ENCODE measurements around the gene UTP4. TPM values are rescaled to one million over a fixed set of nuclear protein-coding genes. Genes with fewer than 3 reads are reported as not detected.
"Not testable (repeated sequence)": the region's sequence is repeated elsewhere in the genome, so short reads cannot be mapped to it uniquely, and the experiment has no call there.

UTP4 gene
- polyA plus RNA-seq, 5 donors: 42.8 to 47.6 (median 46.4) TPM

DNA sequence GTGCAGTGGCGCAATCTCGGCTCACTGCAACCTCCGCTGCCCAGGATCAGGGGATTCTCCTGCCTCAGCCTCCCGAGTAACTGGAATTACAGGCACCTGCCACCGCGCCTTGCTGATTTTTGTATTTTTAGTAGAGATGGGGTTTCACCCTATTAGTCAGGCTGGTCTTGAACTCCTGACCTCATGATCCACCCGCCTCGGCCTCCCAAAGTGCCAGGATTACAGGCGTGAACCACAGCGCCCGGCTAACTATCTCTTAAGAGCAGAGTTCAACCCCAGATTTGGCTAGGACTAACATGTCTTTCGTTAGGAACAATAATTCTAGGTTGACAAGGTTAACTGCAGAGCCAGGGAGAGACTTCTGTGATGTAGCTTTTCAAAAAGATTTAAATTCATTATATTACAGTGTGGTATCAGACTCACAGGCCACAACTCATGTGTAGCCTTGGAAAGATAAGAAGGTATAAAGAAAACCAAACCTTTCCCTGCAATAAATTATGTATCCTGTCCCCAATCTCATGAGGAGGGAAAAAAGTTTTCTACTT, 4.4 kb upstream of the UTP4 start:
- DNase-seq: no peak

DNA sequence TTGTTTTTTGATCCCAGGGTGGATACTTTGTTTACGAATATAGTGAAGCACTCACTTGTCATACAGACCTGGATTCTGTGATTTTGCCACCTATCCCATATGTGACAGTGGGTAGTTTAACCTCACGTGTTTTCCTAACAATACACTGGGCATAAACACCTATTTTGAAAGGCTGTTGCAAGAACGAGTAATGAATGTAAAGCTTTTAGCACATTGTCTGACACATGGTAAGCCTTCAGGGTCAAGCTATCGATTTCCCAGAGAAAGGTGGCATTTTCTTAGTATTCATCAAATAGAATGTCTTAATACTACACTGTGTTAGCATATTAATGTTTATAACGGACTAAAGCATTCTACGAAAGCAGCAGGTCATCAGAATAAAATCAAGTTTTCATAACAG, 2.0 kb upstream of the UTP4 start:
- DNase-seq: no peak

DNA sequence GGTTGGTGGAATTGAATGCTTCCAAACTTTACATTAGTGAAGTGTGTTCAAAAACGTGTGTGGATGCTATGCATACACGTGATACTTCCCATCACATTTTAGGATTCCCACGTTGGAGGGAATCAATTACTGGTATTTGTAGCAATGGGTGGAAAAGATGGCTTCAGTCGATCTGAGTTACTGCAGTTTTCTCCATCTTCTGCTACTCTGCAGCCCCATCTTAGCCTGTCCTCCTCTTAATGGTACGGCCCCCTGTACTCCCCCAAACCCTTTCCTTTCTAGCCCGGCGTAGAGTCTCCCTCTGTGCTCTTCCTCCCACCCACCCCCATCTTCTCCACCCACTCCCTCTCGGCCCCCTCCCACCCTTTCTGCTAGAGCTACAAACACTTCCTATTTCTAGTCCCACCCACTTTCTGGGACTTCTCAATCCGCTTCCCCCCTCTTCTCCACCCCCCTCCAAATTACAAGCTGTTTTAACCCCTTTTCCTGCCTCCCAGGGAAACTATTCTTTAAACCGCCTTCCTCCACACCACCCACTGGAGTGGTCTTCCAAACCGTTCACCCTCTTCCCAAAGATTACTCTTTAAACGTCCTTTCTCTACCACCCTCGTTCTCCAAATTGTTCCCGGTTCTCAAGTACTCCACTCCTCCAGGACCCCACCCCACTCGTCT, 1.1 kb upstream of the UTP4 start:
- DNase-seq: peak in 1 of 2 donors; percentile 25

DNA sequence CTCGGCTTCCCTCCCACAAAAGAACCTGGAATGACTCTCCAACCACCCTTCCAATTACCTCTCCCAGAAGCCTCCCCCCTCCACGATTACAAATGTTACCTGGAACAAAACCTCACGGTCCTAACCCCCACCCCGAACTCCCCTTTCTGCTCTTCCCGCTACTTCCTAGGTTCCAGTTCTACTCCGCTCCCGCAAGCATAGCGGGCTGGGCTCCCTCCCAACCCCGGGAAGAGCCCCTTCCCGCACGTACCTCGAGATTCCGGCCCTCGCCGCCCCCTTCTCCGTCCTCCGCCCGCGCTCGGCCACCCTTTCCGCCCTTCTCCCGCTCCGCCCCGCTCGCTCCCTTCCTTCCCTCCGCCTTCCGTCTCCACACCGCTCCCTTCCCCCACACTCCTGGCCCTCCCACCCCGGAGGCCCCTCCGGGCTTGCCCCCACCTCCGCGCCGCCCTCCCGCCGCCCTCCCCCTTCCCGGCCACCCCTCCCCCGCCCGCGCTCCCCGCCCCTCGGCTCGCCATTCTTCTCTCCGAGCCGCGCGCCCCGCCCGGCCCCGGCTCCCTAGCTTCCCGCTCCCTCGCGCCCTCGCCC, 518 bp upstream of the UTP4 start:
- DNase-seq: peak; percentile 77 to 78

DNA sequence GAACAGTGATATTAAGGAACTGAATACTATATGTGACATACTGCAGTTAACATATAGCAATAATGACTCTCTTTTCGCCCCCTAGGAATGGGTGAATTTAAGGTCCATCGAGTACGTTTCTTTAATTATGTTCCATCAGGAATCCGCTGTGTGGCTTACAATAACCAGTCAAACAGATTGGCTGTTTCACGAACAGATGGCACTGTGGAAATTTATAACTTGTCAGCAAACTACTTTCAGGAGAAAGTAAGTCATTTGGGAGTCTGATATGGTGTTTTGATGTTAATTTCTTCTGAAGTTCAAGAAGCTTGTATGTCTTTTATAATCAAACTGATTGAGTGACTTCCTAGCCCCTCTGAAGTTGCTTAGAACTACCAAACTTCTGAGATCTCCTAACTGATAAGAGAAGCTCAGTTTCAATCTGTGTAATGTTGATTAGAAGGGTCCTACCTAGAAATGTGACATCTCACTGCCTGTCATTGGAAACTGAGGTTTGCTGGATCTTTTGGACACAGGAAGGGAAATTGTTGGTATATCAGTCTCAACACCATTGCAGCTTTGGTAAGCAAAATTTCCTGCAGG, 1.0 kb downstream of the UTP4 start:
- DNase-seq: no peak

DNA sequence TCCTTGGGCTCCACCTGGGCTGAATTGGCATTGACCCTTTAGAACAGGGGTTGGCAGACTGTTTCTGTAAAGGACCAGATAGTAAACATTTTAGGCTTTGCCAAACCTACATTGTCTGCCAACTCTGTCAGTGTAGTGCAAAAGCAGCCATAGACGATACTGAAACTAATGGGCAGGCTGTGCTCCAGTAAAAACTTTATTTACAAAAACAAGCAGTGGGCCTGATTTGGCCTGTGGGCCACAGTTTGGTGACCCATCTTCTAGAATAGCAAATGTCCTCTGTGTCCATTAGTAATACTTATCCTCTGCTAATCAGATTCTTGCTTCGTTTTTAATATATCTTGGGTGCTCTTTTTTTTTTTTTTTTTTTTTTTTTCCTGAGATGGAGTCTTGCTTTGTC, 6.2 kb downstream of the UTP4 start:
- DNase-seq: no peak

DNA sequence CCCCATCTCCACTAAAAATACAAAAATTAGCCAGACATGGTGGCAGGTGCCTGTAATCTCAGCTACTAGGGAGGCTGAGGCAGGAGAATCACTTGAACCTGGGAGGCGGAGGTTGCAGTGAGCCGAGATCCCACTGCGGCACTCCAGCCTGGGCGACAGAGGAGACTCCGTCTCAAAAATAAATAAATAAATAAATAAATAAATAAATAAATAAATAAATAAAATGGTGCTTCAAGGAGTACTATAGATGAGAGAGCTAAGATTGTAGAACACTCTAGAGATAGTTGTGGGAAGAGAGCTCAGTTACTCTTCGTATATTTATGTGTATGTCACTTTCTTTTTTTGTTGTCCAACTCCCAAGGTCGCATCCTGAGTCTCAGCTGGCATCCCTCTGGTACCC, 7.0 kb downstream of the UTP4 start:
- not testable (repeated sequence) for DNase-seq

DNA sequence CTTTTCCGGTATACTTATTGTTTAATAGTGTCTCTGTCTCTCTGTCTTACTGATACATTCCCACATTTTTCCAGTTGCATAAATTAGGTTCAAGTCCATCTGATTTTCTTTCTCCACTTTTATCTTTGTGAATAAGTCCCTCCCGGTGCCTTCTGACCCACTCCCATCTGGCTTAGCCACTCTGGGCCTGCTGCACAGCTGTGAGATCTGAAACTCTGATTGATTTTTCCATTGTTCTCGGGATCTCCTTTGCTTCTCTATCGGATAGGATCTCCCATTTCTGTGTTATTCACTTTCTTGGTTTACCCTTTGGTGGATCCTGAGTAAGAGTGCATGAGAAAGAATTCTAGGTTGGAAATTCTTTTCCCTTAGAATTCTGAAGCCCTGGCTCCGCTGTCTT, 8.6 kb downstream of the UTP4 start:
- DNase-seq: no peak

DNA sequence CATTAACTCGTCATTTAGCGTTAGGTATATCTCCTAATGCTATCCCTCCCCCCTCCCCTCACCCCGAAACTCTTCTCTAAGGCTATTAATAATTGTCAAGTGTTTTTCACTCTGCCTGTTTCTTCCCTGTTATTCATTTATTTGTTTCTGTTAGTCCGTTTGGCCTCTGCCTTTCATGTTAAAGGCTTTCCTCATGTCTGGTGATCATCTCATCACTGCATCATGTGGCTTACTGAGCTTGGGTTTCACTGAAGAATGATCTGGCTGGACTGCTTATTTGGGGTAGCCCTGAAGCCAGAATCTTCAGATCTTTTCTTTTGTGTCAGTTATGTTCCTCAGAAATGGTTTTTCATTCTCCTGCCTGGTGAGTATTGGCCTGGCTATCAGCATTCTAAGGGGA, 9.5 kb downstream of the UTP4 start:
- no peak for DNase-seq

DNA sequence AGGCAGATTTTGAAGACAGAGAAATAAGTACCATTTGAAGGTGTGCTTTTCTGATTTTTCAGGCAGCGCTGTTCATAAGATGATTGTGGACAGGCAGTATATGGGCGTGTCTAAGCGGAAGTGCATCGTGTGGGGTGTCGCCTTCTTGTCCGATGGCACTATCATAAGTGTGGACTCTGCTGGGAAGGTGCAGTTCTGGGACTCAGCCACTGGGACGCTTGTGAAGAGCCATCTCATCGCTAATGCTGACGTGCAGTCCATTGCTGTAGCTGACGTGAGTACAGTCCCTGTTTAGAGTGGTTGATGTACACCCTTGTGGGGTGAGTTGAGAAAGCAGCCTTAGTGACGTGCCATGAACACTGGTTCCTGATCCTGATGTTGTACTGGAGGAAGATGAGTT, 10.7 kb downstream of the UTP4 start:
- DNase-seq: no peak

DNA sequence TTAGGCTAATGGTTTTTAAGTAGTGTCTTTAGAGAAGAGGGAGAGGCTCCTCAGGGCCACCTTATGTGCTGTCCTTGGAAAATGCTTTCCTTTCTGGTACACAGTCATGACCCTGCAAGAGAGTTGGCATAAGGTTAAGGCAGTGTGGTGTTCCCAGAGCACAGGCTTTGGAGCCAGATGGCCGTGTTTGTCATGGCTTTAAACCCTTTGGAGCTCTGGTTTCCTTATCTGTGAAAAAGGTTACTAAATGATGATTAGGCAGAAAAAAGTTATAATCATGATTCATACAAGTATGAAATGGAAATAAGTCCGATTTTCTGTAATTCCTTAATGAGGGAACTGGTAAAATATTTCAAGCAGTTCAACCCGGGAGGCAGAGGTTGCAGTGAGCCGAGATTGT, 13.2 kb downstream of the UTP4 start:
- no peak for DNase-seq

DNA sequence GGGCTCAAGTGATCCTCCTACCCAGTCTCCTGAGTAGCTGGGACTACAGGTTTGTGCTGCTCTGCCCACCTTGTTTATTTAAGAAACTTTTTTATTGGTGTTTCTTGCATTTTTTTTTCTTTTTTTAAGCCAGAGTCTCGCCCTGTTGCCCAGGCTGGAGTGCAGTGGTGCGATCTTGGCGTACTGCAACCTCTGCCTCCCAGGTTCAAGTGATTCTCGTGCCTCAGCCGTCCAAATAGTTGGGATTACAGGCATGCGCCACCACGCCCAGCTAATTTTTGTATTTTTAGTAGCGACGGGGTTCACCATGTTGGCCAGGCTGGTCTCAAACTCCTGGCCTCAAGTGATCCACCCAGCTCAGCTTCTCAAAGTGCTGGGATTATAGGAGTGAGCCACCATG, 17.2 kb downstream of the UTP4 start:
- not testable (repeated sequence) for DNase-seq

DNA sequence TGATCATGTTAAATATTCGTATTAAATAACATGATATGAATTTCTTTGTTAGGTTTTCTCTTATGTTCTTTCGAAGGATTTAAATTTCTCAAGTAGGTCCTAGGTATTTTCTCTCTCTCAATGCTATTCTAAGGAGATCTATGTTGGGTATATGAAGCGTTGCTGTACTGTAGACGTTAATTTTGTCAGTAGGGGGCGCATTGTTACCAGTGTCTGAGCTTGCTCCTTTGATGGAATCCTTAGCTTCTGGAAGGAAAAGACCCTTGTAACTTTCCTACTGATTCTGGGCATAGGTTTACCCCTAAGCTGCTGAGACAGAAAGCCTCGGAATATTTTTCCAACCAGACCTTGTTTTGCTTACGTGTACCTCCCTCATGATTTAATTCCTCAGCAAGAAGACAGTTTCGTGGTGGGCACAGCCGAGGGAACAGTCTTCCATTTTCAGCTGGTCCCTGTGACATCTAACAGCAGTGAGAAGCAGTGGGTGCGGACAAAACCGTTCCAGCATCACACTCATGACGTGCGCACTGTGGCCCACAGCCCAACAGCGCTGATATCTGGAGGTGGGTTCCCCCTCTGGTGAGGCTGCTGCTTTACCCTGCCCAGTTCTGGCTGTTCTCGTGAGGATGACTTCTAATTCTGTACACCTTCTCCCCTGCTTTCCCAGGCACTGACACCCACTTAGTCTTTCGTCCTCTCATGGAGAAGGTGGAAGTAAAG, 17.9 kb downstream of the UTP4 start:
- DNase-seq: peak; percentile 63 to 82

DNA sequence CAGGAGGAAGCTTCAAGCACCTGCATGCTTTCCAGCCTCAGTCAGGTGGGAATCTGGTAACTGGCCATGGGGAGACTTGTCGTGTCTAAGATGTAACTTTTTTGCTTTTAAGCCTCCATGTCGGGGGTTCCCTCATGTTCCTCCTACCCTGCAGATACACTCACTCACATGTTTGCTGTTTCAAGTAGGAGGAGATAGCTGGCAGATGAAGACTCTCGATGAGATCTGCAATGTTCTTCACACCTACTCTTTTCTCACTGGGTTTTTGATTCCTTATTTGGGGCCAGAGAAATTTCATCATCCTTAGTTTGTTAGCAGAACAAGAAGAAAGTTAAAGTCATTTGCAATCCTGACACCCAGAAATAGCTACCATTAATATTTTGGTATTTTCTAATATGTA, 24.7 kb downstream of the UTP4 start:
- DNase-seq: no peak

DNA sequence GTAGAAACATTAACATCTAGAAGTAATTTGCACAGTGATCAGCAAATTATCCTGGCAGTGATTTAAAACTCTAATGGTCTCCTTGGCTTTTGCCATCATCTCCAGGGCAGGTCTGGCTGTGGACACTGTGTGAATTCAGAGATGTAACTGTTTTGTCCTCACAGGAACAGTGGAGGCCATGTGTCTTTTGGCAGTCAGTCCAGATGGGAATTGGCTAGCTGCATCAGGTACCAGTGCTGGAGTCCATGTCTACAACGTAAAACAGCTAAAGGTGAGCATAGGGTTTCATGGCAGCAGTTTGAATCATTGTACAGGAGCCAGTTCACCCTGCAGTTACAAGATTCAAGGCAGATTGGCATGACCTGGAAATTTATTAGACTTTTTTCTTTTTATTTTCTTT, 27.7 kb downstream of the UTP4 start:
- no peak for DNase-seq

DNA sequence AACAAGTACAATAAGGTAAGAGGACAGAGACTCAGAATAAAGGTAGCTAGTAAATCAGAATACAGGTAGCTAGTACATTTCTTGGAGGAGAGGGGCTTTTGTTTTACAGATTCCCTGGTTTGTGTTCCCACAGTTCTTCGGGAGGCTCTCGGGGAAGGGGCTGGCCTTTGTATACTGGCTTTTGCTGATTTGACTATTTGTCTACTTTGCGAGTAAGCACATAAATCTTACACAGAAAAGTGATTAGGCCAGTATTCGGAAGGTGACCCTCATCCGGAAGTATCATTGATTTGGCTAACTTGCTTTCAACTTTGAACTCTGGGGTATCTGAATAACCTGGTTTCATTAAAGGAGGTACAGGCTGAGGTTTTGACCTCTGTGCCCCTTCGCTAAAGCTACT, 33.1 kb downstream of the UTP4 start:
- no peak for DNase-seq

DNA sequence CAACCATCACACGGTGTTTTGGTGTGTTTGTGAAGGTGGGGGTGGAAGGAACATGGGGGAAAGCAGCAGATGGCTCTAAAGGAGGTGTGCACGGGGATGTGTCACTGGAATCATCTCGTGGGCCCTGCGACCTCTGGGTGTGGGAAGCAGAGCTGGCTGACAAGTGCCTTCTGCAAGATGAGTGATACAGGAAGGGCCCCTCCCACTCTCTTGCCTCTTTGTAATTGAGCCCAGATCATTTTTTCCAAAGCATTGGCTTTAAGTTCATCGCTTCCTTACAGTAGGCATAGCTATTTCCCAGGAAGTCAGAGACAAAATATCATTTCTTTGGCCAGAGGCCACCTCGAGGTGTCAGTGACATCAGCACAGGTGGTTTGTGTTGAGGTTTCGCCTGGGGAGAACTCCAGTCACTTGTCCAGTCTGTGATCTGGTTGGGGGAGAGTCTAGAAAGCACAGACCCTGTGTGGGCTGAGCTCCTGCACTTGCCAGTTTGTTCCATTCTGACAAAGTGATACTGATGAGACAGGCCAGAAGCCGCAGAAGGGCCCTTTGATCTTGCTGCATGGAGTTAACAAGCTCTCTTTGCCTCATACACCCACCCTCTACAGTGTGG, 33.9 kb downstream of the UTP4 start:
- peak in 1 of 2 donors; percentile 51 for DNase-seq

DNA sequence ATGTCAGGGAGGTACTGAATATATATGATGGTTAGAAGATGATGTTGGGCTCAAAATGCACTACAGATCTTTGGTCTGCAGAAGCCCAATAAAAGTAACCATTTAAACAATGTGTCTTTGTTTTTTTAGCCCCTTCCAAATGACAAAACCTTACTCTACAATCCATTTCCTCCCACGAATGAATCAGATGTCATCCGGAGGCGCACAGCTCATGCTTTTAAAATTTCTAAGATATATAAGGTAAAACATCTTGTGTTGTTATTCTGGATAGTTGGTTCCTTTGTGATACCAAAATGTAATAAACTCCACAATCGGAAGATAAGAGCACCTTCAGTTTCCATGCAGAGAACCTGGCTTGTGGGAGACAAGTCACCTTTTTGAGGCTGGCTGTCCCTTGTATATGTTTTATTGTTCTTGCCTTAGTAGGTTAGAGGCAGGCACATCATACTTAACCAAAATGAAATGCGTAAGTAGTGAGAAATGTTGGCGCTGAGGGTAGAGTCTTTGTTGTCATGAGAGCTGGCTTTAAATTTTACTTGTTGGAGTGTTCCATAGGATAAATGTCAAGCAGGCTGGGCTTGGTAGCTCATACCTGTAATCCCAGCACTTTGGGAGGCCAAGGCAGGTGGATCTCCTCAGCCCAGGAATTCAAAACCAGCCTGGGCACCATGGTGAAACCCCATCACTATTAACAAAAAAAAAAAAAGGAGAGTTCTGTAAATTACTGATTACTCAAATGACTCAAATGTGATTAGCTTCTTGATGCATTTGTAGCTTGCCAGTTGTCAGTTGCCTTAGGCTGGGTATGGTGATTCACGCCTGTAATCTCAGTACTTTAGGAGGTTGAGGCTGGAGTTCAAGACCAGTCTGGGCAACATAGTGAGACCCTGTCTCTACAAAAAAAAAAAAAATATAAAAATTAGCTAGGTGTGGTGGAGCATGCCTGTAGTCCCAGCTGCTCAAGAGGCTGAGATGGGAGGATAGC, 34.8 kb downstream of the UTP4 start:
- no peak for DNase-seq

DNA sequence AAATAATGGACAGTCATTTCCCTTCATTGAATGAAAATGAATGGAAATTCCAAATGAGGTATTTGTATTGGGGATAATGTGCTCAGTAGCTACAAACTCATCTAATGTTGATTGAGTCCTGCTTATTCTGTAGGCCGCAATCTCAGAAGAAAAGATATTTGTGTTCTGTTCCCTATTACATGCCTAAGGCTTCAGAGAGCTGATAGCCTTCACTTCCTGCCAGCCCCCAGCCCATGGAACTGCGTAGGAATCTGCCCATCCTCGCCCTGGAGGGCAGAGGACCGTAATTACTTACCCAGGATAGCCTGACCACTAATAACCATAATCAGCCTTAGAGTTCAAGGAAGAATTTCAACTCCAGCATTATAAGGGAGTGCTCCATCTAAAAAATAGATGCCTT, 36.6 kb downstream of the UTP4 start:
- no peak for DNase-seq

DNA sequence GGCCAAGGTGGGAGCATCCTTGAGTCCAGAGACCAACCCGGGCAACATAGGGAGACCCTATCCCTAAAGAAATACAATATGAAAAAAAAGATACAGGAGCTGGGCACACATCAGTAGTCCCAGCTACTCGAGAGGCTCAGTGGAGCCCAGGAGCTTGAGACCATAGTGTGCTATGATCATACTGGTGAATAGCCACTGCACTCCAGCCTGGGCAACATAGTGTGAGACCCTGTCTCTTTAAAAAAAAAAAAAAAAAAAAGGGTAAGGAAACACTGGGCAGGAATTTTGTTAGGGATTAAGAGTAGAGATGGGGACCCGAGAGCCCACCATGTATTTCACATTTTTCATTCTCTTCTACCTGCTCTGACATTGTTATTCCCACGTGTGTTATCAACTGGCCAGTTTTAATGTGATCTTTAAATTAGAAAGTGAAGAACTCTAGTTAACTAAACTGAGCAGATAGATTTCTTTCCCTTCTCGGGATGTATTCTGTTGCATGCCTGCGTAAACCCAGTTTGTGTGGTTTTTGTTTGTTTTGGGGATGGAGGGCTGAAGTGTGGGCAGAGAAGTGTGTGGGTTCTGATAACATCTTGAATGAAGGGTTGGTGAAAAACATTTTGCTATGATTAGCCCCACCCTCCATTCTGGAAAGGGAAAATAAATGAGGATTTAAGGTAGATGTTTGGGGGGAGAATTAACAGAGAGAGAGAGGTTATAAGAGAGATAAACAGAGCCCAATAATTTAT, 37.3 kb downstream of the UTP4 start:
- DNase-seq: no peak

Measured in right lung (tissue), 5 donors.